ENCODE data around the gene DSCAML1. TPM values are rescaled to one million over a fixed set of nuclear protein-coding genes. Genes with fewer than 3 reads are reported as not detected.

Gene DSCAML1
- total RNA-seq, 2 donors from 2014 or later = 0.08 TPM; not detected in 1

GRCh38 chr11:117677729-117678310, 119.2 kb downstream of the DSCAML1 start:
- no peak overlapping the region for H3K27ac Mint-ChIP-seq
- H3K27me3 Mint-ChIP-seq = peaks cover 21 to 33% of the 10 kb centered on the region in 2 donors
- no peaks in the 10 kb centered on the region for H3K9me3 Mint-ChIP-seq
- no peaks in the 10 kb centered on the region for H3K36me3 Mint-ChIP-seq
- no peaks in the 10 kb centered on the region for H3K4me1 Mint-ChIP-seq (ENCODE audit: low read depth in 2 of 2)
- ATAC-seq = no peak
- H3K4me3 Mint-ChIP-seq = no peak overlapping the region
- no peak for DNase-seq (ENCODE audit: low spot score)

GRCh38 chr11:117676501-117676900, 120.5 kb downstream of the DSCAML1 start:
- ATAC-seq (no peak), DNase-seq (ENCODE audit: low spot score) (no peak)
- no peaks in the 10 kb centered on the region for H3K4me1 Mint-ChIP-seq (ENCODE audit: low read depth in 2 of 2)
- H3K27ac Mint-ChIP-seq = no peak overlapping the region
- no peak overlapping the region for H3K4me3 Mint-ChIP-seq
- H3K27me3 Mint-ChIP-seq = peaks cover 16 to 22% of the 10 kb centered on the region in 2 donors
- H3K9me3 Mint-ChIP-seq = no peaks in the 10 kb centered on the region
- H3K36me3 Mint-ChIP-seq = no peaks in the 10 kb centered on the region

GRCh38 chr11:117673602-117674001, 123.4 kb downstream of the DSCAML1 start:
- Mint-ChIP-seq H3K9me3 (no peaks in the 10 kb centered on the region), H3K36me3 (no peaks in the 10 kb centered on the region), H3K4me1 (ENCODE audit: low read depth in 2 of 2) (no peaks in the 10 kb centered on the region), H3K27me3 (peaks cover 15 to 17% of the 10 kb centered on the region in 2 donors), H3K27ac (no peak overlapping the region), H3K4me3 (no peak overlapping the region)
- ATAC-seq = no peak
- no peak for DNase-seq (ENCODE audit: low spot score)

- Mint-ChIP-seq H3K27me3 (peaks cover 8 to 17% of the 10 kb centered on the region in 2 donors), H3K36me3 (no peaks in the 10 kb centered on the region), H3K4me1 (ENCODE audit: low read depth in 2 of 2) (no peaks in the 10 kb centered on the region), H3K4me3 (no peak overlapping the region), H3K9me3 (no peaks in the 10 kb centered on the region), H3K27ac (no peak overlapping the region)
- DNase-seq (ENCODE audit: low spot score) (no peak), ATAC-seq (no peak)
These were observed 125.6 kb downstream of the DSCAML1 start for GRCh38 chr11:117671370-117671769.

GRCh38 chr11:117670924-117671323, 126.1 kb downstream of the DSCAML1 start:
- DNase-seq (ENCODE audit: low spot score) (no peak), ATAC-seq (no peak)
- Mint-ChIP-seq H3K9me3 (no peaks in the 10 kb centered on the region), H3K36me3 (no peaks in the 10 kb centered on the region), H3K4me1 (ENCODE audit: low read depth in 2 of 2) (no peaks in the 10 kb centered on the region), H3K27ac (no peak overlapping the region), H3K4me3 (no peak overlapping the region), H3K27me3 (peaks cover 7 to 17% of the 10 kb centered on the region in 2 donors)

- no peaks in the 10 kb centered on the region for H3K9me3 Mint-ChIP-seq
- DNase-seq (ENCODE audit: low spot score) = no peak
- no peak for ATAC-seq
- no peak overlapping the region for H3K4me3 Mint-ChIP-seq
- no peaks in the 10 kb centered on the region for H3K4me1 Mint-ChIP-seq (ENCODE audit: low read depth in 2 of 2)
- H3K27me3 Mint-ChIP-seq = peaks cover 5 to 17% of the 10 kb centered on the region in 2 donors
- H3K27ac Mint-ChIP-seq = no peak overlapping the region
- no peaks in the 10 kb centered on the region for H3K36me3 Mint-ChIP-seq
These were observed 126.6 kb downstream of the DSCAML1 start for GRCh38 chr11:117670443-117670842.

GRCh38 chr11:117669616-117670015, 127.4 kb downstream of the DSCAML1 start:
- H3K36me3 Mint-ChIP-seq = no peaks in the 10 kb centered on the region
- H3K27ac Mint-ChIP-seq = no peak overlapping the region
- peaks cover 5 to 17% of the 10 kb centered on the region in 2 donors for H3K27me3 Mint-ChIP-seq
- DNase-seq (ENCODE audit: low spot score) (no peak), ATAC-seq (no peak)
- H3K9me3 Mint-ChIP-seq = no peaks in the 10 kb centered on the region
- no peak overlapping the region for H3K4me3 Mint-ChIP-seq
- H3K4me1 Mint-ChIP-seq (ENCODE audit: low read depth in 2 of 2) = peaks cover 0 to 4% of the 10 kb centered on the region in 2 donors

- peaks cover 4 to 17% of the 10 kb centered on the region in 2 donors for H3K27me3 Mint-ChIP-seq
- no peak overlapping the region for H3K4me3 Mint-ChIP-seq
- no peak overlapping the region for H3K27ac Mint-ChIP-seq
- H3K9me3 Mint-ChIP-seq = no peaks in the 10 kb centered on the region
- no peaks in the 10 kb centered on the region for H3K36me3 Mint-ChIP-seq
- no peak for DNase-seq (ENCODE audit: low spot score)
- H3K4me1 Mint-ChIP-seq (ENCODE audit: low read depth in 2 of 2) = peaks cover 0 to 4% of the 10 kb centered on the region in 2 donors
- ATAC-seq = peak in 1 of 2 donors; percentile 18
These were observed 128.0 kb downstream of the DSCAML1 start for GRCh38 chr11:117669062-117669461.

GRCh38 chr11:117668321-117668751, 128.7 kb downstream of the DSCAML1 start:
- no peak for DNase-seq (ENCODE audit: low spot score)
- H3K4me3 Mint-ChIP-seq = no peak overlapping the region
- H3K27ac Mint-ChIP-seq = no peak overlapping the region
- peaks cover 0 to 4% of the 10 kb centered on the region in 2 donors for H3K4me1 Mint-ChIP-seq (ENCODE audit: low read depth in 2 of 2)
- peaks cover 5 to 11% of the 10 kb centered on the region in 2 donors for H3K27me3 Mint-ChIP-seq
- H3K9me3 Mint-ChIP-seq = no peaks in the 10 kb centered on the region
- H3K36me3 Mint-ChIP-seq = no peaks in the 10 kb centered on the region
- no peak for ATAC-seq

- Mint-ChIP-seq H3K4me3 (no peak overlapping the region), H3K27me3 (peaks cover 6 to 13% of the 10 kb centered on the region in 2 donors), H3K36me3 (no peaks in the 10 kb centered on the region), H3K9me3 (no peaks in the 10 kb centered on the region), H3K4me1 (ENCODE audit: low read depth in 2 of 2) (peaks cover 0 to 4% of the 10 kb centered on the region in 2 donors), H3K27ac (no peak overlapping the region)
- ATAC-seq (no peak), DNase-seq (ENCODE audit: low spot score) (no peak)
These were observed 132.1 kb downstream of the DSCAML1 start for GRCh38 chr11:117664897-117665296.

- H3K36me3 Mint-ChIP-seq = no peaks in the 10 kb centered on the region
- no peaks in the 10 kb centered on the region for H3K9me3 Mint-ChIP-seq
- ATAC-seq (no peak), DNase-seq (ENCODE audit: low spot score) (no peak)
- H3K4me1 Mint-ChIP-seq (ENCODE audit: low read depth in 2 of 2) = peaks cover 0 to 4% of the 10 kb centered on the region in 2 donors
- H3K4me3 Mint-ChIP-seq = no peak overlapping the region
- peaks cover 6 to 14% of the 10 kb centered on the region in 2 donors for H3K27me3 Mint-ChIP-seq
- no peak overlapping the region for H3K27ac Mint-ChIP-seq
These were observed 133.2 kb downstream of the DSCAML1 start for GRCh38 chr11:117663821-117664220.

GRCh38 chr11:117663414-117663813, 133.6 kb downstream of the DSCAML1 start:
- no peak overlapping the region for H3K27ac Mint-ChIP-seq
- H3K9me3 Mint-ChIP-seq = no peaks in the 10 kb centered on the region
- DNase-seq (ENCODE audit: low spot score) (no peak), ATAC-seq (no peak)
- H3K4me3 Mint-ChIP-seq = no peak overlapping the region
- H3K27me3 Mint-ChIP-seq = peaks cover 6 to 14% of the 10 kb centered on the region in 2 donors
- no peaks in the 10 kb centered on the region for H3K36me3 Mint-ChIP-seq
- H3K4me1 Mint-ChIP-seq (ENCODE audit: low read depth in 2 of 2) = peaks cover 0 to 4% of the 10 kb centered on the region in 2 donors

GRCh38 chr11:117662671-117663269, 134.2 kb downstream of the DSCAML1 start:
- Mint-ChIP-seq H3K4me1 (ENCODE audit: low read depth in 2 of 2) (peaks cover 0 to 4% of the 10 kb centered on the region in 2 donors), H3K9me3 (no peaks in the 10 kb centered on the region), H3K36me3 (no peaks in the 10 kb centered on the region), H3K27me3 (peaks cover 4 to 14% of the 10 kb centered on the region in 2 donors), H3K27ac (no peak overlapping the region), H3K4me3 (no peak overlapping the region)
- no peak for ATAC-seq
- no peak for DNase-seq (ENCODE audit: low spot score)

- Mint-ChIP-seq H3K4me1 (ENCODE audit: low read depth in 2 of 2) (peaks cover 0 to 4% of the 10 kb centered on the region in 2 donors), H3K9me3 (no peaks in the 10 kb centered on the region), H3K4me3 (no peak overlapping the region), H3K27ac (no peak overlapping the region), H3K36me3 (no peaks in the 10 kb centered on the region), H3K27me3 (peaks cover 0 to 14% of the 10 kb centered on the region in 2 donors)
- DNase-seq (ENCODE audit: low spot score) (no peak), ATAC-seq (no peak)
These were observed 134.8 kb downstream of the DSCAML1 start for GRCh38 chr11:117662255-117662654.
